GM04503 (cell line): ENCODE measurements around the gene PLXNA2.

Experiments
- DNase-seq: peaks from one replicate; pipeline ENCODE4 v3.0.0-alpha.2; 2012; ENCODE audit warnings: low read depth

The PLXNA2 gene

GRCh38 chr1:208090388-208091301, 153.5 kb downstream of the PLXNA2 start:
- no peak for DNase-seq

GRCh38 chr1:208089761-208090370, 154.3 kb downstream of the PLXNA2 start:
- DNase-seq = no peak

- DNase-seq = no peak
Observed at GRCh38 chr1:208089149-208089548, 155.0 kb downstream of the PLXNA2 start.

- DNase-seq = no peak
Observed at GRCh38 chr1:208088319-208088718, 155.9 kb downstream of the PLXNA2 start.

- no peak for DNase-seq
Observed at GRCh38 chr1:208085655-208086515, 158.3 kb downstream of the PLXNA2 start.

- no peak for DNase-seq
Observed at GRCh38 chr1:208084764-208085163, 159.4 kb downstream of the PLXNA2 start.

- DNase-seq = no peak
Observed at GRCh38 chr1:208084220-208084619, 160.0 kb downstream of the PLXNA2 start.

- DNase-seq = no peak
Observed at GRCh38 chr1:208083715-208084085, 160.5 kb downstream of the PLXNA2 start.

- no peak for DNase-seq
Observed at GRCh38 chr1:208083016-208083714, 161.0 kb downstream of the PLXNA2 start.

- no peak for DNase-seq
Observed at GRCh38 chr1:208081972-208082371, 162.2 kb downstream of the PLXNA2 start.

GRCh38 chr1:208080396-208081286, 163.5 kb downstream of the PLXNA2 start:
- DNase-seq = no peak

GRCh38 chr1:208079161-208079560, 165.0 kb downstream of the PLXNA2 start:
- DNase-seq = no peak

- no peak for DNase-seq
Observed at GRCh38 chr1:208078752-208079151, 165.4 kb downstream of the PLXNA2 start.

- no peak for DNase-seq
Observed at GRCh38 chr1:208077232-208078075, 166.7 kb downstream of the PLXNA2 start.

GRCh38 chr1:208074353-208074752, 169.8 kb downstream of the PLXNA2 start:
- no peak for DNase-seq

GRCh38 chr1:208071435-208072031, 172.7 kb downstream of the PLXNA2 start:
- no peak for DNase-seq

- no peak for DNase-seq
Observed at GRCh38 chr1:208069908-208070307, 174.3 kb downstream of the PLXNA2 start.

- no peak for DNase-seq
Observed at GRCh38 chr1:208069317-208069716, 174.9 kb downstream of the PLXNA2 start.

GRCh38 chr1:208068908-208069307, 175.3 kb downstream of the PLXNA2 start:
- no peak for DNase-seq

- no peak for DNase-seq
Observed at GRCh38 chr1:208068407-208068806, 175.8 kb downstream of the PLXNA2 start.
